Spleen (tissue), 11 donors: ENCODE measurements around the gene NEDD4L. TPM values are rescaled to one million over a fixed set of nuclear protein-coding genes. Genes with fewer than 3 reads are reported as not detected.
A peak's percentile ranks its signal among the peaks of the same experiment; 100 is the strongest.

Experiments
- DNase-seq: peaks from one replicate; pipeline ENCODE4 v3.0.0-alpha.2; 2020
- H3K27ac ChIP-seq, 8 donors: fragments of 200-600 bp; sonication (generic) in 7 of 8; 1 replicate in 4 of 8; 2 replicates in 4 of 8; pipeline versions ENCODE4 v1.5.0 to v1.8.0; 2016 to 2021; ENCODE audit warnings: inconsistent platforms in 4 of 8, mild to moderate bottlenecking in 4 of 8, moderate library complexity in 1 of 8
- H3K27me3 ChIP-seq, 7 donors: fragments of 200-600 bp; sonication (generic) in 6 of 7; replicated peaks in 1 of 7; 1 replicate in 4 of 7; 2 replicates in 3 of 7; pipeline versions ENCODE4 v1.5.0 to v1.8.0; 2016 to 2021; ENCODE audit warnings: inconsistent platforms in 3 of 7, mild to moderate bottlenecking in 1 of 7
- H3K36me3 ChIP-seq, 6 donors: fragments of 200-600 bp; sonication (generic) in 5 of 6; 1 replicate in 4 of 6; 2 replicates in 2 of 6; pipeline versions ENCODE4 v1.5.0 to v1.8.0; 2016 to 2021; ENCODE audit warnings: inconsistent platforms in 2 of 6
- H3K4me1 ChIP-seq, 6 donors: fragments of 200-600 bp; sonication (generic) in 5 of 6; 1 replicate in 3 of 6; 2 replicates in 3 of 6; pipeline versions ENCODE4 v1.5.0 to v1.8.0; 2016 to 2021; ENCODE audit warnings: inconsistent platforms in 3 of 6
- H3K4me3 ChIP-seq, 8 donors: fragments of 200-600 bp; sonication (generic) in 7 of 8; 1 replicate in 4 of 8; 2 replicates in 4 of 8; pipeline versions ENCODE4 v1.5.0 to v1.8.0; 2016 to 2021; ENCODE audit warnings: inconsistent platforms in 4 of 8, mild to moderate bottlenecking in 4 of 8, moderate library complexity in 2 of 8
- H3K9me3 ChIP-seq, 8 donors: fragments of 200-600 bp; sonication (generic) in 7 of 8; 1 replicate in 4 of 8; 2 replicates in 4 of 8; pipeline versions ENCODE4 v1.5.0 to v1.8.0; 2016 to 2021; ENCODE audit warnings: inconsistent platforms in 4 of 8
- CTCF ChIP-seq, 11 experiments: fragments of 200-600 bp in 7 of 11; fragments of 450-650 bp in 4 of 11; sonication (generic) in 4 of 11; IDR thresholded peaks in 8 of 11; conservative IDR thresholded peaks in 3 of 11; 1 replicate in 7 of 11; 2 replicates in 4 of 11; pipeline versions ENCODE4 v1.4.0 to v1.8.0; 2016 to 2021; ENCODE audit warnings: antibody characterized with exemption in 11 of 11, inconsistent platforms in 4 of 11, mild to moderate bottlenecking in 1 of 11
- POLR2A ChIP-seq, 3 donors: fragments of 450-650 bp; IDR thresholded peaks; one replicate each; pipeline ENCODE4 v1.5.1; 2017; ENCODE audit warnings: antibody characterized with exemption in 3 of 3, mild to moderate bottlenecking in 1 of 3
- POLR2AphosphoS5 ChIP-seq, 3 donors: sonication (generic); formaldehyde crosslinking; IDR thresholded peaks; one replicate each; pipeline ENCODE4 v1.5.1; 2017; ENCODE audit warnings: antibody characterized with exemption in 3 of 3
- WGBS, 5 donors: extraction: QIAGEN DNeasy Blood & Tissue Kit in 3 of 5; methylation state at CpG; one replicate each; pipeline versions ENCODE4 v1.1.5 to v1.1.7; 2013 to 2018; 5-methylcytosine and 5-hydroxymethylcytosine counted together
- intact Hi-C: fragments of 100-400 bp; cut with DNase I; formaldehyde crosslinking; loops from one replicate; pipeline ENCODE4 v1.15.0; 2023; ENCODE audit warnings: low total_unique reads
- polyA plus RNA-seq, 3 donors: library from polyadenylated mRNA; stranded (reverse); fragments of 200-250 nt; gene quantifications; one replicate each; pipeline ENCODE4 v1.2.1, GENCODE V29; 2013
- total RNA-seq, 7 donors: library from RNA; depleted of rRNA in 3 of 7; stranded (reverse); fragments of >200 nt in 3 of 7; fragmentation: NEBNext Ultra II Directional in 4 of 7; extraction: Animal tissue kit (Norgen Biotek cat#: 25700) in 4 of 7; gene quantifications; one replicate each; pipeline versions ENCODE4 v1.1.0 to v1.2.1, GENCODE V29; 2016 to 2021
- donor health status: healthy with polysubstance abuse.
- donor health status: DM: no; HTN: no; CAD: no; lungs with moderate emphysema.
- donor health status: DM: no; HTN: no; CAD: no.
- donor health status: Bipolar disorder and iron deficiency.
- donor health status: healthy.
- donor health status: DM: no; HTN: no; CAD: no.
- donor health status: DM: yes; HTN: yes; CAD: no.

Gene NEDD4L
- total and polyA plus RNA-seq, 10 donors = 8.7 to 26.9 (median 18.3) TPM

GRCh38 chr18:58102018-58102417, 58.0 kb downstream of the NEDD4L start:
- Histone ChIP-seq H3K27ac (no peak overlapping the region), H3K27me3 (no peaks in the 10 kb centered on the region), H3K4me3 (no peak overlapping the region), H3K4me1 (peaks cover 0 to 36% (median 11%) of the 10 kb centered on the region in 6 donors), H3K36me3 (no peaks in the 10 kb centered on the region), H3K9me3 (no peaks in the 10 kb centered on the region)
- WGBS, 5 donors = 45 to 71% (median 59%) methylated on average over 2 of the region's 2 CpGs
- intact Hi-C loops = no loop called here
- TF ChIP-seq POLR2A (IDR thresholded peaks at IDR 0.05) (no peak), CTCF (IDR thresholded peaks at IDR 0.05 in 8 of 11, conservative IDR thresholded peaks at IDR 0.05 in 3 of 11) (no peak), POLR2AphosphoS5 (IDR thresholded peaks at IDR 0.05) (no peak)
- no peak for DNase-seq

- TF ChIP-seq POLR2AphosphoS5 (IDR thresholded peaks at IDR 0.05) (no peak), CTCF (IDR thresholded peaks at IDR 0.05 in 8 of 11, conservative IDR thresholded peaks at IDR 0.05 in 3 of 11) (no peak), POLR2A (IDR thresholded peaks at IDR 0.05) (no peak)
- H3K36me3 ChIP-seq = no peaks in the 10 kb centered on the region
- no peaks in the 10 kb centered on the region for H3K27me3 ChIP-seq
- intact Hi-C loops = no loop called here
- H3K4me3 ChIP-seq = no peak overlapping the region
- no peak for DNase-seq
- H3K27ac ChIP-seq = no peak overlapping the region
- H3K9me3 ChIP-seq = no peaks in the 10 kb centered on the region
- peaks cover 0 to 27% (median 6%) of the 10 kb centered on the region in 6 donors for H3K4me1 ChIP-seq
- 84 to 94% (median 88%) methylated on average over 3 of the region's 3 CpGs for WGBS, 5 donors
Observed at GRCh38 chr18:58102875-58103274, 58.8 kb downstream of the NEDD4L start.

GRCh38 chr18:58103339-58103985, 59.4 kb downstream of the NEDD4L start:
- Histone ChIP-seq H3K36me3 (no peaks in the 10 kb centered on the region), H3K9me3 (no peaks in the 10 kb centered on the region), H3K27ac (peak overlapping the region in 1 of 8 donors; percentile 14), H3K27me3 (no peaks in the 10 kb centered on the region), H3K4me1 (peaks cover 0 to 21% (median 4%) of the 10 kb centered on the region in 6 donors), H3K4me3 (peak overlapping the region in 4 of 8 donors; percentile 4 to 41 (median 18))
- DNase-seq = no peak
- 62 to 80% (median 70%) methylated on average over 6 of the region's 6 CpGs for WGBS, 5 donors
- intact Hi-C loops = no loop called here
- TF ChIP-seq POLR2A (IDR thresholded peaks at IDR 0.05) (no peak), CTCF (IDR thresholded peaks at IDR 0.05 in 8 of 11, conservative IDR thresholded peaks at IDR 0.05 in 3 of 11) (no peak), POLR2AphosphoS5 (IDR thresholded peaks at IDR 0.05) (no peak)

- Histone ChIP-seq H3K4me1 (peaks cover 0 to 21% (median 4%) of the 10 kb centered on the region in 6 donors), H3K9me3 (no peaks in the 10 kb centered on the region), H3K27ac (no peak overlapping the region), H3K4me3 (peak overlapping the region in 2 of 8 donors; percentile 4 to 41), H3K36me3 (no peaks in the 10 kb centered on the region), H3K27me3 (no peaks in the 10 kb centered on the region)
- no peak for DNase-seq
- TF ChIP-seq POLR2A (IDR thresholded peaks at IDR 0.05) (no peak), CTCF (IDR thresholded peaks at IDR 0.05 in 8 of 11, conservative IDR thresholded peaks at IDR 0.05 in 3 of 11) (no peak), POLR2AphosphoS5 (IDR thresholded peaks at IDR 0.05) (no peak)
- 54 to 77% (median 64%) methylated on average over 12 of the region's 12 CpGs for WGBS, 5 donors
- intact Hi-C loops = no loop called here
Observed at GRCh38 chr18:58104096-58104495, 60.1 kb downstream of the NEDD4L start.
